ENCODE results near the gene CEP170B. TPM values are rescaled to one million over a fixed set of nuclear protein-coding genes. Genes with fewer than 3 reads are reported as not detected.

CEP170B gene
- total and polyA plus RNA-seq, 2 donors (not counting 1 experiment from before 2014, with no cell fraction given), result 4.0 to 13.9 TPM

DNA sequence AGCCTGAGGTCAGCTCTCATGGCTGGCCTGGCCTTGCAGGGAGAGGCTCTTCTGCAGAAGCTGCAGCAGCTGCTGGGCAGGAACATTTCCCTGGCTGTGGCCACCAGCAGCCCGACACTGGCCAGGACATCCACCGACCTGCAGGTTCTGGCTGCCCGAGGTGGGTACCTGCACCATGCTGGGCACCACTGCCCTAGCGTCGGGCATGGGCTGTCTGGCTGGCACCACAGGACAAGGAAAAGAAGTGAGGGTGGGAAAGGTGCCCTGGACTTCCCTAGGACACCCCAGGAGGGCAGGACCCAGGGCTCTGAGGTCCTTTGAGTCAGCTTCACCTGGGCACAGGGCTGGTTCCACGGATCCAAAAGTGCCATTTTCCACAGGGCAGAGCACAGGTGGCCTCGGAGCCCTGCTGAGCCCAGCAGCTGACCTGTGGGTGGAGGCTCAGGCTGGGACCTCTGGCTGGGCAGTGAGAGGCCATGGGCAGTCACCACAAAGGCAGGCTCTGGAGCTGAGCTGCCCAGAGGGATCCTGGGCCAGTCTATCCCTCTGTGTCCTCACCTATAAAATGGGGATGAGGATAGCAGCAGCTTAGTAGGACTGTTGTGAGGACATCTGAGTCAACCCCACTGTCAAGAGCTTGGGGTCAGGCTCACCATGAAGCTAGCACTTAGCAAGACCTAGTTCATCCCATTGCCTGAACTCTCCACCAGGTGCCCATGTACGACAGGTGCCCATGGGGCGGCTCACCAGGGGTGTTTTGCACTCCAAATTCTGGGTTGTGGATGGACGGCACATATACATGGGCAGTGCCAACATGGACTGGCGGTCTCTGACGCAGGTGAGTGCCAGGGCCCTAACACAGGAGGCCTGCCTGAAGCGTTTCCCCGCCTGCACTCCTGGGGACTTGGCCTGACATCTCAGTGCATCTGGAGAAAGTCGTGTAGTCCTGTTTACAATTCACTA is 64.5 kb downstream of the CEP170B start:
- H3K36me3 ChIP-seq (ENCODE audit: control insufficient read depth, insufficient read depth, low read length), result no peaks in the 10 kb centered on the region
- H3K9me3 ChIP-seq (ENCODE audit: control insufficient read depth, insufficient read depth, low read depth, low read length), result no peaks in the 10 kb centered on the region
- no peak overlapping the region for H3K9ac ChIP-seq (ENCODE audit: insufficient read depth, low read length)
- no peaks in the 10 kb centered on the region for H3K4me1 ChIP-seq (ENCODE audit: control insufficient read depth, extremely low read depth, insufficient read depth, low read length)
- H3K27me3 ChIP-seq (ENCODE audit: control insufficient read depth, insufficient read depth, low read length), result peaks cover 4% of the 10 kb centered on the region
- H2AFZ ChIP-seq (ENCODE audit: low read length), result no peak overlapping the region
- no peak for TF ChIP-seq EZH2 (IDR thresholded peaks at IDR 0.05; ENCODE audit: low read length, missing control alignments)
- TF ChIP-seq, protein P1, sequence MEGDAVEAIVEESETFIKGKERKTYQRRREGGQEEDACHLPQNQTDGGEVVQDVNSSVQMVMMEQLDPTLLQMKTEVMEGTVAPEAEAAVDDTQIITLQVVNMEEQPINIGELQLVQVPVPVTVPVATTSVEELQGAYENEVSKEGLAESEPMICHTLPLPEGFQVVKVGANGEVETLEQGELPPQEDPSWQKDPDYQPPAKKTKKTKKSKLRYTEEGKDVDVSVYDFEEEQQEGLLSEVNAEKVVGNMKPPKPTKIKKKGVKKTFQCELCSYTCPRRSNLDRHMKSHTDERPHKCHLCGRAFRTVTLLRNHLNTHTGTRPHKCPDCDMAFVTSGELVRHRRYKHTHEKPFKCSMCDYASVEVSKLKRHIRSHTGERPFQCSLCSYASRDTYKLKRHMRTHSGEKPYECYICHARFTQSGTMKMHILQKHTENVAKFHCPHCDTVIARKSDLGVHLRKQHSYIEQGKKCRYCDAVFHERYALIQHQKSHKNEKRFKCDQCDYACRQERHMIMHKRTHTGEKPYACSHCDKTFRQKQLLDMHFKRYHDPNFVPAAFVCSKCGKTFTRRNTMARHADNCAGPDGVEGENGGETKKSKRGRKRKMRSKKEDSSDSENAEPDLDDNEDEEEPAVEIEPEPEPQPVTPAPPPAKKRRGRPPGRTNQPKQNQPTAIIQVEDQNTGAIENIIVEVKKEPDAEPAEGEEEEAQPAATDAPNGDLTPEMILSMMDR (conservative IDR thresholded peaks at IDR 0.05 in 1 of 2, IDR thresholded peaks at IDR 0.05 in 1 of 2; ENCODE audit: low read depth in 1 of 2, low read length in 2 of 2), result no peak
- no peak overlapping the region for H3K27ac ChIP-seq (ENCODE audit: insufficient read depth, low read length)
- H4K20me1 ChIP-seq (ENCODE audit: control insufficient read depth, extremely low read depth, insufficient read depth, low read length), result no peaks in the 10 kb centered on the region
- DNase-seq (ENCODE audit: low read depth in 2 of 2), result no peak
- no peak overlapping the region for H3K4me3 ChIP-seq (replicated peaks in 1 of 4; ENCODE audit: control extremely low read depth in 1 of 4, insufficient read depth in 1 of 4, low read depth in 3 of 4, low read length in 4 of 4)
- no peaks in the 10 kb centered on the region for H3K79me2 ChIP-seq (ENCODE audit: control insufficient read depth, insufficient read depth, low read length)
- H3K4me2 ChIP-seq (ENCODE audit: extremely low read depth, insufficient read depth, low read length), result no peak overlapping the region

DNA sequence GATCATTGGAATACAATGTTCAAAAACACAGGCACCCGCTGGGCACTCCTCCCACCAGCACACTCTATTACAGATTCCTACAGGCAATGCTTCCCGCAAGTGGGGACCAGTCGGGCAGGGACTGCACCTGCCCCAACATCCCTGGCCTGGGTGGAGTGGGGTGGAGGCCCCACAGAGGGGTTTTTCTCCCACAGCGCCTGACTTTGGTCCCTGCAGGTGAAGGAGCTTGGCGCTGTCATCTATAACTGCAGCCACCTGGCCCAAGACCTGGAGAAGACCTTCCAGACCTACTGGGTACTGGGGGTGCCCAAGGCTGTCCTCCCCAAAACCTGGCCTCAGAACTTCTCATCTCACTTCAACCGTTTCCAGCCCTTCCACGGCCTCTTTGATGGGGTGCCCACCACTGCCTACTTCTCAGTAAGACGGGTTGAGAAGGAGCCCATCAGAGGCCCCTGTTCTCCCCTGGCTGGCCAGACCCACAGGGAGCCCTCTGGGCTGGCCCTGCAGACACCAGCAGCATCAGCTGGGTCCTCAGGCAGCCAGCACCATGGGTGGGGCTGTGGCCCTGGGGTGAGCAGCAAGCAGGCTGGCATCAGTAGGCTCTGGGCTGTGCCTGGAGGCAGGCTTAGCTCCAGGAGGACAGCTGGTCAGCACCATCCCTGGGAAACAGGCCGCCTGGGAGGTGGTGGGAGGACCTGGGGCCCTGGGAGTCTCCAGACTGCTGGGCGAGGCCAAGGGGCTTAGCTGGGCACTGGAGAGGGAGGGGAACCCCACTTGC is 65.6 kb downstream of the CEP170B start:
- Histone ChIP-seq H2AFZ (ENCODE audit: low read length) (no peak overlapping the region), H3K9ac (ENCODE audit: insufficient read depth, low read length) (no peak overlapping the region), H3K27me3 (ENCODE audit: control insufficient read depth, insufficient read depth, low read length) (peaks cover 4% of the 10 kb centered on the region)

More for the DNA sequence above, 65.6 kb downstream of the CEP170B start:
- Histone ChIP-seq H4K20me1 (ENCODE audit: control insufficient read depth, extremely low read depth, insufficient read depth, low read length) (no peaks in the 10 kb centered on the region), H3K4me1 (ENCODE audit: control insufficient read depth, extremely low read depth, insufficient read depth, low read length) (no peaks in the 10 kb centered on the region), H3K79me2 (ENCODE audit: control insufficient read depth, insufficient read depth, low read length) (no peaks in the 10 kb centered on the region), H3K4me3 (replicated peaks in 1 of 4; ENCODE audit: control extremely low read depth in 1 of 4, insufficient read depth in 1 of 4, low read depth in 3 of 4, low read length in 4 of 4) (no peak overlapping the region), H3K36me3 (ENCODE audit: control insufficient read depth, insufficient read depth, low read length) (no peaks in the 10 kb centered on the region), H3K27ac (ENCODE audit: insufficient read depth, low read length) (no peak overlapping the region), H3K9me3 (ENCODE audit: control insufficient read depth, insufficient read depth, low read depth, low read length) (no peaks in the 10 kb centered on the region), H3K4me2 (ENCODE audit: extremely low read depth, insufficient read depth, low read length) (no peak overlapping the region)
- TF ChIP-seq, protein P1 (conservative IDR thresholded peaks at IDR 0.05 in 1 of 2, IDR thresholded peaks at IDR 0.05 in 1 of 2; ENCODE audit: low read depth in 1 of 2, low read length in 2 of 2), result no peak
- no peak for TF ChIP-seq EZH2 (IDR thresholded peaks at IDR 0.05; ENCODE audit: low read length, missing control alignments)
- no peak for DNase-seq (ENCODE audit: low read depth in 2 of 2)

All from fibroblast of lung (primary cell).